Endometrium (tissue), 2 donors: ENCODE data around the gene TEX22.

ENCODE experiments used
- FAIRE-seq: peaks from 2 replicates; lab custom pipeline; 2012; peaks lifted over from hg19 to GRCh38; lab: Jason Lieb, UNC
- donor health status: control.
- donor health status: control.

The TEX22 gene

GRCh38 chr14:105440992-105441391, 42.7 kb downstream of the TEX22 start:
- no peak for FAIRE-seq

GRCh38 chr14:105442125-105442524, 43.8 kb downstream of the TEX22 start:
- FAIRE-seq = no peak

- FAIRE-seq = no peak
Observed at GRCh38 chr14:105442834-105443233, 44.5 kb downstream of the TEX22 start.

GRCh38 chr14:105444859-105445258, 46.5 kb downstream of the TEX22 start:
- no peak for FAIRE-seq

- no peak for FAIRE-seq
Observed at GRCh38 chr14:105445290-105445689, 47.0 kb downstream of the TEX22 start.

GRCh38 chr14:105445901-105446845, 47.8 kb downstream of the TEX22 start:
- no peak for FAIRE-seq

GRCh38 chr14:105446971-105447370, 48.6 kb downstream of the TEX22 start:
- no peak for FAIRE-seq

GRCh38 chr14:105447651-105448640, 49.6 kb downstream of the TEX22 start:
- FAIRE-seq = no peak

GRCh38 chr14:105448706-105449111, 50.4 kb downstream of the TEX22 start:
- FAIRE-seq = no peak

GRCh38 chr14:105449276-105450122, 51.2 kb downstream of the TEX22 start:
- FAIRE-seq = no peak

- no peak for FAIRE-seq
Observed at GRCh38 chr14:105450123-105450505, 51.8 kb downstream of the TEX22 start.

GRCh38 chr14:105450864-105451720, 52.8 kb downstream of the TEX22 start:
- FAIRE-seq = no peak

- FAIRE-seq = no peak
Observed at GRCh38 chr14:105452963-105453362, 54.6 kb downstream of the TEX22 start.

- FAIRE-seq = no peak
Observed at GRCh38 chr14:105453847-105454246, 55.5 kb downstream of the TEX22 start.

- FAIRE-seq = no peak
Observed at GRCh38 chr14:105455086-105455640, 56.8 kb downstream of the TEX22 start.

- no peak for FAIRE-seq
Observed at GRCh38 chr14:105455766-105456660, 57.7 kb downstream of the TEX22 start.

- FAIRE-seq = no peak
Observed at GRCh38 chr14:105456736-105457617, 58.6 kb downstream of the TEX22 start.

- FAIRE-seq = no peak
Observed at GRCh38 chr14:105458010-105458409, 59.7 kb downstream of the TEX22 start.
